ENCODE data around the gene ALOX5. TPM values are rescaled to one million over a fixed set of nuclear protein-coding genes. Genes with fewer than 3 reads are reported as not detected.
"Not testable (repeated sequence)": the region's sequence is repeated elsewhere in the genome, so short reads cannot be mapped to it uniquely, and the experiment has no call there.

ALOX5 gene
- total and polyA plus RNA-seq, 2 donors (not counting 1 experiment from before 2014, with no cell fraction given): 354 to 888 TPM

GRCh38 chr10:45367643-45368042, 6.4 kb upstream of the ALOX5 start:
- no CpG with 5 or more reads among the region's 3 CpGs for WGBS (ENCODE audit: insufficient coverage)
- H4K20me1 ChIP-seq (ENCODE audit: control insufficient read depth, insufficient read depth, low read length, poor library complexity, severe bottlenecking); H3K4me3 Mint-ChIP-seq; H3K9me3 ChIP-seq (ENCODE audit: control extremely low read depth in 1 of 3, control insufficient read depth in 2 of 3, insufficient read depth in 1 of 3, low read length in 2 of 3); DNase-seq; H3K4me3 ChIP-seq (ENCODE audit: control extremely low read depth in 1 of 5, extremely low read depth in 1 of 5, insufficient read depth in 1 of 5, low read depth in 2 of 5, low read length in 4 of 5); POLR2A ChIA-PET; H3K9ac ChIP-seq (ENCODE audit: low read length); H2AFZ ChIP-seq (ENCODE audit: insufficient read depth, low read depth, low read length, poor library complexity, severe bottlenecking); H3K9me3 Mint-ChIP-seq (ENCODE audit: insufficient read depth); intact Hi-C loops (cut with micrococcal nuclease); CTCF ChIA-PET; ATAC-seq (ENCODE audit: low read depth); H3K36me3 ChIP-seq (replicated peaks in 1 of 2; ENCODE audit: control extremely low read depth in 1 of 2, control insufficient read depth in 1 of 2, extremely low read depth in 1 of 2, insufficient read depth in 2 of 2, low read length in 1 of 2); H3K79me2 ChIP-seq (ENCODE audit: control insufficient read depth, insufficient read depth, low read length); H3K27me3 Mint-ChIP-seq; H3K27me3 ChIP-seq (replicated peaks in 1 of 4; ENCODE audit: control extremely low read depth in 1 of 4, control insufficient read depth in 3 of 4, insufficient read depth in 4 of 4, low read length in 3 of 4): not testable (repeated sequence)
- Histone ChIP-seq H3K4me1 (ENCODE audit: control insufficient read depth in 2 of 2, insufficient read depth in 2 of 2, low read length in 2 of 2) (peaks cover 41 to 48% of the 10 kb centered on the region in 2 donors), H3K27ac (ENCODE audit: low read length in 2 of 2) (peak overlapping the region; percentile 14 to 89), H3K4me2 (replicated peaks; ENCODE audit: low read depth, low read length, poor library complexity, severe bottlenecking) (peak overlapping the region; percentile 34)
- peaks cover 67% of the 10 kb centered on the region for H3K4me1 Mint-ChIP-seq
- peak overlapping the region; percentile 74 for H3K27ac Mint-ChIP-seq

- DNase-seq (no peak), ATAC-seq (ENCODE audit: low read depth) (no peak)
- Histone ChIP-seq H3K4me3 (ENCODE audit: control extremely low read depth in 1 of 5, extremely low read depth in 1 of 5, insufficient read depth in 1 of 5, low read depth in 2 of 5, low read length in 4 of 5) (no peak overlapping the region), H4K20me1 (ENCODE audit: control insufficient read depth, insufficient read depth, low read length, poor library complexity, severe bottlenecking) (no peaks in the 10 kb centered on the region), H3K4me1 (ENCODE audit: control insufficient read depth in 2 of 2, insufficient read depth in 2 of 2, low read length in 2 of 2) (peaks cover 47 to 52% of the 10 kb centered on the region in 2 donors), H3K36me3 (replicated peaks in 1 of 2; ENCODE audit: control extremely low read depth in 1 of 2, control insufficient read depth in 1 of 2, extremely low read depth in 1 of 2, insufficient read depth in 2 of 2, low read length in 1 of 2) (no peaks in the 10 kb centered on the region), H3K9ac (ENCODE audit: low read length) (no peak overlapping the region), H3K9me3 (ENCODE audit: control extremely low read depth in 1 of 3, control insufficient read depth in 2 of 3, insufficient read depth in 1 of 3, low read length in 2 of 3) (no peaks in the 10 kb centered on the region), H3K79me2 (ENCODE audit: control insufficient read depth, insufficient read depth, low read length) (peaks cover 11% of the 10 kb centered on the region), H2AFZ (ENCODE audit: insufficient read depth, low read depth, low read length, poor library complexity, severe bottlenecking) (no peak overlapping the region), H3K27me3 (replicated peaks in 1 of 4; ENCODE audit: control extremely low read depth in 1 of 4, control insufficient read depth in 3 of 4, insufficient read depth in 4 of 4, low read length in 3 of 4) (no peaks in the 10 kb centered on the region), H3K4me2 (replicated peaks; ENCODE audit: low read depth, low read length, poor library complexity, severe bottlenecking) (peak overlapping the region; percentile 34), H3K27ac (ENCODE audit: low read length in 2 of 2) (peak overlapping the region; percentile 14 to 89)
- ChIA-PET POLR2A (no interaction called here), CTCF (no interaction called here)
- Mint-ChIP-seq H3K27ac (peak overlapping the region; percentile 79), H3K27me3 (no peaks in the 10 kb centered on the region), H3K9me3 (ENCODE audit: insufficient read depth) (no peaks in the 10 kb centered on the region), H3K4me3 (peak overlapping the region; percentile 33), H3K4me1 (peaks cover 72% of the 10 kb centered on the region)
- no peak for TF ChIP-seq CTCF (IDR thresholded peaks at IDR 0.05)
- no peak for TF ChIP-seq EZH2 (IDR thresholded peaks at IDR 0.05; ENCODE audit: borderline replicate concordance, insufficient read depth, low read depth, low read length, poor library complexity, severe bottlenecking)
- WGBS (ENCODE audit: insufficient coverage): no CpG with 5 or more reads among the region's 2 CpGs
- intact Hi-C loops (cut with micrococcal nuclease): no loop called here
These were observed 5.8 kb upstream of the ALOX5 start for GRCh38 chr10:45368181-45368580.
